SK-N-SH (cell line): ENCODE measurements around the gene FGB. TPM values are rescaled to one million over a fixed set of nuclear protein-coding genes. Genes with fewer than 3 reads are reported as not detected.

Experiments used
- CTCF ChIA-PET: fragments of 300-600, 350-600 bp; formaldehyde crosslinking; extraction: SDS; loops from one replicate; lab custom pipeline; 2021; lab: Yijun Ruan, JAX
- POLR2A ChIA-PET: fragments of 350-600 bp; sonication (Branson Sonifier 250); formaldehyde crosslinking; extraction: SDS; loops from one replicate; lab custom pipeline; 2020; ENCODE audit warnings: antibody characterized with exemption, inconsistent platforms; lab: Yijun Ruan, JAX
- DNase-seq: peaks from one replicate; pipeline ENCODE4 v3.0.0; 2012
- H2AFZ ChIP-seq: fragments of 200-600 bp; sonication (generic); 2 replicates; pipeline ENCODE4 v1.8.1; 2016; ENCODE audit warnings: antibody characterized with exemption, mild to moderate bottlenecking, low read depth
- H3F3A ChIP-seq: fragments of 200-600 bp; sonication (generic); replicated peaks from 2 replicates; pipeline ENCODE3; 2016; ENCODE audit warnings: antibody characterized with exemption, mild to moderate bottlenecking; ENCODE audit not compliant: insufficient read depth
- H3K27ac ChIP-seq, 2 experiments: fragments of 200-500 bp in 1 of 2; fragments of 200-600 bp in 1 of 2; sonication (Bioruptor generic) in 1 of 2; sonication (generic), shearing (Covaris generic) in 1 of 2; 2 replicates each; pipeline versions ENCODE4 v1.5.1 to v1.6.1; 2014 to 2016; ENCODE audit warnings: low read depth in 2 of 2, inconsistent platforms in 1 of 2, low read length in 1 of 2, mild to moderate bottlenecking in 1 of 2, mixed read lengths in 1 of 2
- H3K27me3 ChIP-seq: fragments of 200-600 bp; sonication (generic), shearing (Covaris generic); 2 replicates; pipeline ENCODE4 v1.6.1; 2016; ENCODE audit warnings: mixed run types; ENCODE audit not compliant: insufficient read depth
- H3K36me3 ChIP-seq, 2 experiments: fragments of 200-500 bp in 1 of 2; fragments of 200-600 bp in 1 of 2; sonication (Bioruptor generic) in 1 of 2; sonication (generic) in 1 of 2; replicated peaks in 1 of 2; 2 replicates each; pipeline versions ENCODE3 to v1.5.1; 2014 to 2016; ENCODE audit warnings: low read length in 1 of 2, mild to moderate bottlenecking in 1 of 2; ENCODE audit not compliant: insufficient read depth in 2 of 2, control insufficient read depth in 1 of 2
- H3K4me1 ChIP-seq, 2 experiments: fragments of 200-500 bp in 1 of 2; fragments of 200-600 bp in 1 of 2; sonication (Bioruptor generic) in 1 of 2; sonication (generic), shearing (Covaris generic) in 1 of 2; 2 replicates each; pipeline versions ENCODE4 v1.5.1 to v1.6.1; 2014 to 2016; ENCODE audit warnings: low read depth in 1 of 2, low read length in 1 of 2, mixed run types in 1 of 2; ENCODE audit not compliant: insufficient read depth in 2 of 2, control insufficient read depth in 1 of 2
- H3K4me2 ChIP-seq: fragments of 200-600 bp; sonication (generic), shearing (Covaris generic); 2 replicates; pipeline ENCODE4 v1.6.1; 2017; ENCODE audit warnings: mixed run types
- H3K4me3 ChIP-seq, 2 experiments: fragments of 200-500 bp in 1 of 2; fragments of 200-600 bp in 1 of 2; sonication (Bioruptor generic) in 1 of 2; sonication (generic), shearing (Covaris generic) in 1 of 2; 2 replicates each; pipeline versions ENCODE4 v1.5.1 to v1.8.1; 2014 to 2016; ENCODE audit warnings: low read depth in 2 of 2, inconsistent platforms in 1 of 2, low read length in 1 of 2, mild to moderate bottlenecking in 1 of 2, mixed read lengths in 1 of 2, moderate library complexity in 1 of 2
- H3K79me2 ChIP-seq: fragments of 200-600 bp; sonication (generic); 2 replicates; pipeline ENCODE4 v1.8.1; 2017; ENCODE audit warnings: mild to moderate bottlenecking; ENCODE audit not compliant: insufficient read depth
- H3K9ac ChIP-seq: fragments of 200-600 bp; sonication (generic); 2 replicates; pipeline ENCODE4 v1.6.1; 2017; ENCODE audit warnings: mixed run types
- H3K9me2 ChIP-seq: fragments of 200-600 bp; sonication (generic); 2 replicates; pipeline ENCODE4 v1.6.1; 2017; ENCODE audit warnings: mixed run types
- H3K9me3 ChIP-seq: fragments of 200-600 bp; sonication (generic); 2 replicates; pipeline ENCODE4 v1.6.1; 2017; ENCODE audit warnings: mixed run types, mild to moderate bottlenecking, moderate library complexity
- H4K20me1 ChIP-seq: fragments of 200-600 bp; sonication (generic); 2 replicates; pipeline ENCODE4 v1.6.1; 2017; ENCODE audit warnings: mild to moderate bottlenecking, mixed run types; ENCODE audit not compliant: insufficient read depth
- CTCF ChIP-seq: fragments of 200-600 bp; sonication (generic); IDR thresholded peaks from 2 replicates; pipeline ENCODE4 v1.6.1; 2017; ENCODE audit warnings: antibody characterized with exemption, mild to moderate bottlenecking, moderate library complexity
- EZH2phosphoT487 ChIP-seq: fragments of 200-600 bp; sonication (generic); IDR thresholded peaks from 2 replicates; pipeline ENCODE4 v1.6.1; 2017; ENCODE audit warnings: low read depth, mixed run types, mild to moderate bottlenecking, antibody characterized with exemption, moderate library complexity, borderline replicate concordance
- FOSL2 ChIP-seq: IDR thresholded peaks from 2 replicates; pipeline ENCODE4 v1.4.0; 2012; ENCODE audit warnings: low read depth, mild to moderate bottlenecking, moderate library complexity, borderline replicate concordance
- FOXM1 ChIP-seq: IDR thresholded peaks from 2 replicates; pipeline ENCODE4 v1.4.0; 2012; ENCODE audit warnings: low read depth, mild to moderate bottlenecking
- GABPA ChIP-seq: IDR thresholded peaks from 2 replicates; pipeline ENCODE4 v1.4.0; 2012; ENCODE audit warnings: low read depth, mild to moderate bottlenecking
- JUND ChIP-seq: IDR thresholded peaks from 2 replicates; pipeline ENCODE4 v1.4.0; 2012
- POLR2AphosphoS5 ChIP-seq: IDR thresholded peaks from 2 replicates; pipeline ENCODE4 v1.6.1; 2012; ENCODE audit warnings: low read depth, low read length
- RCOR1 ChIP-seq: fragments of 150-350 bp; IDR thresholded peaks from 2 replicates; pipeline ENCODE4 v1.6.1; 2017; ENCODE audit warnings: antibody characterized with exemption, low read length
- REST ChIP-seq: IDR thresholded peaks from 2 replicates; pipeline ENCODE4 v1.6.1; 2012; ENCODE audit warnings: mild to moderate bottlenecking, low read depth, low read length, moderate library complexity
- TAF1 ChIP-seq: IDR thresholded peaks from 2 replicates; pipeline ENCODE4 v1.6.1; 2012; ENCODE audit warnings: low read depth, mild to moderate bottlenecking, low read length, moderate library complexity, borderline replicate concordance
- TCF12 ChIP-seq: IDR thresholded peaks from 2 replicates; pipeline ENCODE4 v1.4.0; 2012
- TEAD4 ChIP-seq: IDR thresholded peaks from 2 replicates; pipeline ENCODE4 v1.4.0; 2012; ENCODE audit warnings: mild to moderate bottlenecking, borderline replicate concordance; ENCODE audit not compliant: insufficient read depth
- YY1 ChIP-seq: IDR thresholded peaks from 2 replicates; pipeline ENCODE4 v1.4.0; 2012; ENCODE audit warnings: low read depth, mild to moderate bottlenecking
- WGBS: methylation state at CpG from one replicate; pipeline ENCODE4 v1.1.6; 2017; ENCODE audit warnings: low lambda C conversion rate; 5-methylcytosine and 5-hydroxymethylcytosine counted together
- polyA plus RNA-seq, 3 experiments: library from polyadenylated mRNA; depleted of rRNA; stranded (reverse); fragments of >200 nt; gene quantifications; 2 replicates each; pipeline ENCODE4 v1.2.3, GENCODE V29; 2012
- TF ChIP-seq, protein P1 (sequence below): fragments of 150-350 bp; IDR thresholded peaks from 2 replicates; pipeline ENCODE4 v1.6.1; 2017; ENCODE audit warnings: antibody characterized with exemption, low read length, low read depth, borderline replicate concordance

FGB gene
- polyA plus RNA-seq, 1 of the 3 experiments (the other 2 are of a cell fraction), result not detected

- POLR2A ChIA-PET, result no interaction called here
- no peak overlapping the region for H3K27ac ChIP-seq
- WGBS, result 10% methylated on average over 2 of the region's 2 CpGs
- no peak overlapping the region for H3K4me2 ChIP-seq
- no peaks in the 10 kb centered on the region for H3K79me2 ChIP-seq
- peaks cover 17% of the 10 kb centered on the region for H3K27me3 ChIP-seq
- no peaks in the 10 kb centered on the region for H3K36me3 ChIP-seq
- no peaks in the 10 kb centered on the region for H4K20me1 ChIP-seq
- CTCF ChIA-PET, result no interaction called here
- H3K9me2 ChIP-seq, result no peaks in the 10 kb centered on the region
- no peak overlapping the region for H2AFZ ChIP-seq
- TF ChIP-seq GABPA (no peak), JUND (no peak), YY1 (no peak), RCOR1 (no peak), POLR2AphosphoS5 (no peak), CTCF (no peak), FOXM1 (no peak), TAF1 (no peak), REST (no peak), TEAD4 (no peak), FOSL2 (no peak), TCF12 (no peak), EZH2phosphoT487 (no peak)
- TF ChIP-seq, protein P1, sequence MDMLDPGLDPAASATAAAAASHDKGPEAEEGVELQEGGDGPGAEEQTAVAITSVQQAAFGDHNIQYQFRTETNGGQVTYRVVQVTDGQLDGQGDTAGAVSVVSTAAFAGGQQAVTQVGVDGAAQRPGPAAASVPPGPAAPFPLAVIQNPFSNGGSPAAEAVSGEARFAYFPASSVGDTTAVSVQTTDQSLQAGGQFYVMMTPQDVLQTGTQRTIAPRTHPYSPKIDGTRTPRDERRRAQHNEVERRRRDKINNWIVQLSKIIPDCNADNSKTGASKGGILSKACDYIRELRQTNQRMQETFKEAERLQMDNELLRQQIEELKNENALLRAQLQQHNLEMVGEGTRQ, result no peak
- TF ChIP-seq, all 33 proteins: peak for 0
- no peak overlapping the region for H3K9ac ChIP-seq
- 0 out of 4 replicates have a peak, but pooled peaks cover 0 to 6% of the 10 kb centered on the region in 2 experiments for H3K4me1 ChIP-seq
- no peak for DNase-seq
- H3K4me3 ChIP-seq, result no peak overlapping the region
- no peaks in the 10 kb centered on the region for H3K9me3 ChIP-seq
- H3F3A ChIP-seq, result no peaks in the 10 kb centered on the region
Observed at GRCh38 chr4:154526151-154526550, 36.7 kb upstream of the FGB start.
